H1 (cell line): ENCODE data around the gene SLC35B2. TPM values are rescaled to one million over a fixed set of nuclear protein-coding genes. Genes with fewer than 3 reads are reported as not detected.
A peak's percentile ranks its signal among the peaks of the same experiment; 100 is the strongest.

ENCODE experiments used
- KDM1A ChIP-seq: fragments of 200-600, 300-600 bp; sonication (generic); IDR thresholded peaks from 2 replicates; pipeline ENCODE4 v1.7.1; 2016; ENCODE audit warnings: mild to moderate bottlenecking, low read length, borderline replicate concordance
- POLR2A ChIP-seq, 2 experiments: IDR thresholded peaks; 1 replicate in 1 of 2; 2 replicates in 1 of 2; pipeline ENCODE4 v1.6.1; 2011; ENCODE audit warnings: low read depth in 2 of 2, low read length in 2 of 2, mild to moderate bottlenecking in 2 of 2; ENCODE audit errors: control extremely low read depth in 1 of 2
- RAD21 ChIP-seq, 2 experiments: IDR thresholded peaks in 1 of 2; conservative IDR thresholded peaks in 1 of 2; 2 replicates each; pipeline ENCODE4 v1.6.1; 2011; ENCODE audit warnings: low read depth in 2 of 2, low read length in 2 of 2, improper control_type of control experiment in 1 of 2, inconsistent platforms in 1 of 2, mild to moderate bottlenecking in 1 of 2, moderate library complexity in 1 of 2
- RNF2 ChIP-seq: fragments of 200-900, 300-1000 bp; sonication (generic); IDR thresholded peaks from 2 replicates; pipeline ENCODE4 v1.7.1; 2016; ENCODE audit warnings: borderline replicate concordance, low read depth, mild to moderate bottlenecking, antibody characterized with exemption, low read length; ENCODE audit not compliant: poor library complexity, severe bottlenecking; ENCODE audit errors: missing control alignments
- SIN3A ChIP-seq, 2 experiments: IDR thresholded peaks in 1 of 2; conservative IDR thresholded peaks in 1 of 2; 2 replicates each; pipeline ENCODE4 v1.6.1; 2011 to 2012; ENCODE audit warnings: low read length in 2 of 2, improper control_type of control experiment in 1 of 2, low read depth in 1 of 2, mild to moderate bottlenecking in 1 of 2
- TAF1 ChIP-seq: IDR thresholded peaks from 2 replicates; pipeline ENCODE4 v1.6.1; 2011; ENCODE audit warnings: mild to moderate bottlenecking, low read depth, low read length
- TBP ChIP-seq: IDR thresholded peaks from 2 replicates; pipeline ENCODE4 v1.6.1; 2011; ENCODE audit warnings: low read depth, low read length, improper control_type of control experiment
- polyA plus RNA-seq, 7 experiments: library from polyadenylated mRNA; depleted of rRNA in 3 of 7; stranded (reverse) in 5 of 7; unstranded in 2 of 7; fragments of >200 nt in 5 of 7; fragments of 200-250 nt in 2 of 7; gene quantifications; 1 replicate in 5 of 7; 2 replicates in 1 of 7; 4 replicates in 1 of 7; pipeline versions ENCODE4 v1.2.1 to v1.2.3, GENCODE V29; 2011 to 2013; ENCODE audit warnings: missing spikeins in 2 of 7, mixed read lengths in 2 of 7
- total RNA-seq: library from RNA; stranded (reverse); fragmentation: NEBNext Ultra II Directional; extraction: Animal tissue kit (Norgen Biotek cat#: 25700); gene quantifications from 2 replicates; pipeline ENCODE4 v1.2.1, GENCODE V29; 2021

Gene SLC35B2
- total and polyA plus RNA-seq, 2 of the 8 experiments (the other 6 are each of a cell fraction or from before 2014, with no cell fraction given) = 29.5 to 65.0 TPM

DNA sequence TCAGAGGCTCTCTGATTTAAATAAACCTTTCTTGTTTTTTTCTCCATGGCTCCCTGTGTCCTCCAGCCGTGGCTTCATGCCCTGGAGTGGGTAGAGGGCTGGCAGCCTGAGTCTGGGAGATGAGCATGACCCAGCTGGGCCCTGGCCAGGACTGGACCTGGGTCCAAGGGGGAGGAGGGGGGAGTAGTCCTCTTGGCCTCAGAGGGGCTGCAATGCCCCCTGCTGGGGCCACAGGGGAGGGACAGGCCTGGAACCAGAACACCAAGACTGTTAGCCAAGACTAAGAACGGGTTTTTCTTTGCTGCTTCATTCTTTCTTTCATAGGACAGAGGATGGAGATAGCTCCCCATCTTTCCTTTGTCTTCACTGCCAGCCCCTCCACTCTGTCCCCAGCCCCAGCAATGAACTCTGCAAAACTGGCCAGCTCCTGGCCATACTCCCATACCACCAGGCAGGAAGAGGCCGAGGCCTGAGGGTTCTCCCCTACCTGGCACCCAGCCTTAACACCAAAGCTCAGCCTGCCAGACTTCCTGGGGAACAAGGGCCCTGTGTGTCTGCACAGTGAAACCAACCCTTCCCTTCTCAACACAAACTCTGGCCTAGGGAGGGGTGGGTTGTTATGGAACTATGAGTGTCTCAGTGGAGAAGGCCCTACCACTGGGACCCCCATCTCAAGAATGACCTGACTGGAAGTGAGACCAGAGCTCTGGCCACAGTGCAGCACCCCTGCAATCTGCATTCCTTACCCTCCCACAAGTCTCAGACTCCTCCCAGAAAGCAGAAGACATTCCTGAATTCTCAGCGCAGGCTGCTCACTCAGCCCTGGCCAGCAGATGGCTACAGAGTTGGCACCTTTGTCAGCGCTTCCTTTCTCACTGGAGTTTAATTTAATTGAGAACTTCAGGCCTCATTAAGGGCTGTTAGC lies 23.0 kb downstream of the SLC35B2 start (continued):
- peak; percentile 61; the same call in 1 of the 2 replicates for TF ChIP-seq TAF1
- TF ChIP-seq TBP = peak; percentile 48; the same call in 1 of the 2 replicates
- TF ChIP-seq POLR2A (IDR thresholded peaks at IDR 0.05; ENCODE audit: control extremely low read depth in 1 of 2, low read depth in 2 of 2, low read length in 2 of 2) = 0 out of 3 replicates have a peak, but pooled peaks of 1 of the 2 experiments have one; percentile 20
- peak; percentile 62 to 76 for TF ChIP-seq RAD21 (IDR thresholded peaks at IDR 0.05 in 1 of 2, conservative IDR thresholded peaks at IDR 0.05 in 1 of 2; ENCODE audit: low read depth in 2 of 2, low read length in 2 of 2)
- no peak for TF ChIP-seq RNF2
- 0 out of 4 replicates have a peak, but pooled peaks of 1 of the 2 experiments have one; percentile 34 for TF ChIP-seq SIN3A (conservative IDR thresholded peaks at IDR 0.05 in 1 of 2, IDR thresholded peaks at IDR 0.05 in 1 of 2; ENCODE audit: low read depth in 1 of 2, low read length in 2 of 2)
- no peak for TF ChIP-seq KDM1A
